Suprapubic skin (tissue), 4 donors: Measurements from ENCODE around the gene SIRPA. TPM values are rescaled to one million over a fixed set of nuclear protein-coding genes. Genes with fewer than 3 reads are reported as not detected.

Experiments
- DNase-seq, 2 donors: peaks; one replicate each; pipeline ENCODE4 v3.0.0-alpha.2; 2019; ENCODE audit warnings: low spot score in 2 of 2
- H3K27ac ChIP-seq: fragments of 200-600 bp; sonication (generic); one replicate; pipeline ENCODE4 v1.5.1; 2019
- H3K27me3 ChIP-seq: fragments of 200-600 bp; sonication (generic); one replicate; pipeline ENCODE4 v1.5.1; 2019
- H3K36me3 ChIP-seq: fragments of 200-600 bp; sonication (generic); one replicate; pipeline ENCODE4 v1.5.1; 2019
- H3K4me1 ChIP-seq: fragments of 200-600 bp; sonication (generic); one replicate; pipeline ENCODE4 v1.5.1; 2019
- H3K4me3 ChIP-seq: fragments of 200-600 bp; sonication (generic); one replicate; pipeline ENCODE4 v1.5.1; 2019; ENCODE audit warnings: mild to moderate bottlenecking
- H3K9me3 ChIP-seq: fragments of 200-600 bp; sonication (generic); one replicate; pipeline ENCODE4 v1.5.1; 2019
- EP300 ChIP-seq: sonication (generic); formaldehyde crosslinking; IDR thresholded peaks from one replicate; pipeline ENCODE4 v1.6.1; 2017; ENCODE audit warnings: antibody characterized with exemption
- POLR2A ChIP-seq, 2 donors: fragments of 450-650 bp; IDR thresholded peaks; one replicate each; pipeline ENCODE4 v1.6.1; 2017; ENCODE audit warnings: antibody characterized with exemption in 2 of 2, mild to moderate bottlenecking in 2 of 2, moderate library complexity in 2 of 2
- POLR2AphosphoS5 ChIP-seq, 3 donors: sonication (generic); formaldehyde crosslinking; IDR thresholded peaks; one replicate each; pipeline ENCODE4 v1.6.1; 2017; ENCODE audit warnings: antibody characterized with exemption in 3 of 3
- WGBS: methylation state at CpG from one replicate; pipeline ENCODE4 v1.1.5; 2018; 5-methylcytosine and 5-hydroxymethylcytosine counted together
- total RNA-seq, 4 donors: library from RNA; depleted of rRNA; stranded (reverse); fragments of >200 nt; gene quantifications; one replicate each; pipeline ENCODE4 v1.1.0, GENCODE V29; 2016
- TF ChIP-seq, protein P1 (sequence below), 2 donors: fragments of 200-600 bp in 1 of 2; fragments of 450-650 bp in 1 of 2; sonication (generic) in 1 of 2; IDR thresholded peaks; one replicate each; pipeline ENCODE4 v1.5.1; 2016 to 2019; ENCODE audit warnings: antibody characterized with exemption in 2 of 2, mild to moderate bottlenecking in 1 of 2, moderate library complexity in 1 of 2

The SIRPA gene
- total RNA-seq, 4 donors from 2014 or later: 30.3 to 53.3 (median 47.3) TPM

- TF ChIP-seq EP300: no peak
- no peak for TF ChIP-seq POLR2AphosphoS5 (IDR thresholded peaks at IDR 0.05)
- TF ChIP-seq POLR2A (IDR thresholded peaks at IDR 0.05): no peak
- TF ChIP-seq, protein P1, sequence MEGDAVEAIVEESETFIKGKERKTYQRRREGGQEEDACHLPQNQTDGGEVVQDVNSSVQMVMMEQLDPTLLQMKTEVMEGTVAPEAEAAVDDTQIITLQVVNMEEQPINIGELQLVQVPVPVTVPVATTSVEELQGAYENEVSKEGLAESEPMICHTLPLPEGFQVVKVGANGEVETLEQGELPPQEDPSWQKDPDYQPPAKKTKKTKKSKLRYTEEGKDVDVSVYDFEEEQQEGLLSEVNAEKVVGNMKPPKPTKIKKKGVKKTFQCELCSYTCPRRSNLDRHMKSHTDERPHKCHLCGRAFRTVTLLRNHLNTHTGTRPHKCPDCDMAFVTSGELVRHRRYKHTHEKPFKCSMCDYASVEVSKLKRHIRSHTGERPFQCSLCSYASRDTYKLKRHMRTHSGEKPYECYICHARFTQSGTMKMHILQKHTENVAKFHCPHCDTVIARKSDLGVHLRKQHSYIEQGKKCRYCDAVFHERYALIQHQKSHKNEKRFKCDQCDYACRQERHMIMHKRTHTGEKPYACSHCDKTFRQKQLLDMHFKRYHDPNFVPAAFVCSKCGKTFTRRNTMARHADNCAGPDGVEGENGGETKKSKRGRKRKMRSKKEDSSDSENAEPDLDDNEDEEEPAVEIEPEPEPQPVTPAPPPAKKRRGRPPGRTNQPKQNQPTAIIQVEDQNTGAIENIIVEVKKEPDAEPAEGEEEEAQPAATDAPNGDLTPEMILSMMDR (IDR thresholded peaks at IDR 0.05): no peak
- peaks cover 44% of the 10 kb centered on the region for H3K36me3 ChIP-seq
- no peaks in the 10 kb centered on the region for H3K9me3 ChIP-seq
- no peak overlapping the region for H3K27ac ChIP-seq
- H3K4me1 ChIP-seq: peaks cover 8% of the 10 kb centered on the region
- no peak for DNase-seq
- H3K27me3 ChIP-seq: no peaks in the 10 kb centered on the region
- 68% methylated on average over 5 of the region's 5 CpGs for WGBS
- no peak overlapping the region for H3K4me3 ChIP-seq
Observed at GRCh38 chr20:1926237-1926636, 31.0 kb downstream of the SIRPA start.

GRCh38 chr20:1927217-1927616 lies 32.0 kb downstream of the SIRPA start:
- no peak for DNase-seq
- Histone ChIP-seq H3K4me3 (no peak overlapping the region), H3K27me3 (no peaks in the 10 kb centered on the region), H3K36me3 (peaks cover 46% of the 10 kb centered on the region), H3K4me1 (peaks cover 8% of the 10 kb centered on the region), H3K9me3 (no peaks in the 10 kb centered on the region), H3K27ac (no peak overlapping the region)
- 65% methylated on average over 7 of the region's 8 CpGs for WGBS
- TF ChIP-seq, protein P1 (IDR thresholded peaks at IDR 0.05): no peak
- no peak for TF ChIP-seq POLR2A (IDR thresholded peaks at IDR 0.05)

DNA sequence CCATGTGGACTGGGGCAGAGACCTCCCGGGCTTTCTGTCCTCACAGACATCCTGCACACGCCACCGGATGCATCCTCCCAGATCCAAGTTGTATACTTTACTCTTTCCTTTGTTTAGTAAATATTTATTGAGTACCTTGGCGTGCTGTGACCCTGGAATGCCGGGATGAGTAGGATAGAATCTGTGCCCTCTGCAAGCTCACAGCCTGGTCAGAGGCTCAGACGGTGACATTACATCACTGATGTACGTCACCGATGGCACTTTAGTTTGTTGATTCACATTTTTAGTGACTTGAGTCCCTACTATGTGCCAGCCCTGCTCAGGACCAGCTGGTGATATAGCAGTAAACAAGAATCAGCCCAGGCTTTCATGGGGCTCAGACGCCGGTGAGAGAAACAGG lies 32.9 kb downstream of the SIRPA start:
- no peak overlapping the region for H3K4me3 ChIP-seq
- no peaks in the 10 kb centered on the region for H3K27me3 ChIP-seq
- H3K4me1 ChIP-seq: peaks cover 12% of the 10 kb centered on the region
- H3K9me3 ChIP-seq: no peaks in the 10 kb centered on the region
- H3K27ac ChIP-seq: no peak overlapping the region
- peaks cover 38% of the 10 kb centered on the region for H3K36me3 ChIP-seq
- 92% methylated on average over 10 of the region's 10 CpGs for WGBS
- DNase-seq: no peak
- TF ChIP-seq, protein P1 (IDR thresholded peaks at IDR 0.05): no peak
- TF ChIP-seq POLR2A (IDR thresholded peaks at IDR 0.05): no peak
- no peak for TF ChIP-seq POLR2AphosphoS5 (IDR thresholded peaks at IDR 0.05)
- no peak for TF ChIP-seq EP300

DNA sequence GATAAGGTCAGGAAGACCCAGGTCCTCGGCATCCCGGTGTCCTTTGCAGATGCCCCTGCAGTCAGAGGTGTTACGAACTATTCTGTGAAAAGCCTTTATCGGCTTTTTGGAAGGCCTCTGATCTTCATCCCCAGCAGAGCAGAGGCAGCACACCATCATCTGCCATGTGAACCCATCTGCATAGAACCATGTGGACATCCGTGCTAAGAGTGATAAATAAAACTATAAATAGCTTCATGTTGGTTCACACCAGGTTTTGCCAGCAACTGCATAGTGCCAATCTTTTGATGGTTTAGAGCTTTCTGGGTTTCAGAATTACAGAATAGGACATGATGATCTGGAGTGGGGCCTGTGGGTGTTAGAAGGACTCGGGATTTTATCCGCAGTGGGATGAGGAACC lies 33.6 kb downstream of the SIRPA start:
- peaks cover 32% of the 10 kb centered on the region for H3K36me3 ChIP-seq
- peaks cover 18% of the 10 kb centered on the region for H3K4me1 ChIP-seq
- no peak overlapping the region for H3K27ac ChIP-seq
- H3K4me3 ChIP-seq: no peak overlapping the region
- WGBS: 84% methylated on average over 7 of the region's 7 CpGs
- TF ChIP-seq, protein P1 (IDR thresholded peaks at IDR 0.05): no peak
- TF ChIP-seq EP300: no peak
- no peak for TF ChIP-seq POLR2A (IDR thresholded peaks at IDR 0.05)
- no peak for TF ChIP-seq POLR2AphosphoS5 (IDR thresholded peaks at IDR 0.05)
- H3K9me3 ChIP-seq: no peaks in the 10 kb centered on the region
- H3K27me3 ChIP-seq: no peaks in the 10 kb centered on the region
- no peak for DNase-seq

- WGBS: 76% methylated on average over 3 of the region's 3 CpGs
- Histone ChIP-seq H3K36me3 (peaks cover 32% of the 10 kb centered on the region), H3K9me3 (no peaks in the 10 kb centered on the region), H3K27ac (no peak overlapping the region), H3K4me1 (peaks cover 25% of the 10 kb centered on the region), H3K27me3 (no peaks in the 10 kb centered on the region), H3K4me3 (no peak overlapping the region)
- no peak for TF ChIP-seq POLR2A (IDR thresholded peaks at IDR 0.05)
- no peak for TF ChIP-seq EP300
- TF ChIP-seq, protein P1 (IDR thresholded peaks at IDR 0.05): no peak
- TF ChIP-seq POLR2AphosphoS5 (IDR thresholded peaks at IDR 0.05): no peak
- no peak for DNase-seq
Observed at GRCh38 chr20:1929460-1929859, 34.3 kb downstream of the SIRPA start.
